HG03354 (cell line): ENCODE measurements around the gene SMIM44.
"Not testable (repeated sequence)": the region's sequence is repeated elsewhere in the genome, so short reads cannot be mapped to it uniquely, and the experiment has no call there.

Experiments used
- ATAC-seq: cut with Tn5 transposase; IDR thresholded peaks from one replicate; pipeline ENCODE4 v1.9.1; 2021; ENCODE audit warnings: mild to moderate bottlenecking; ENCODE audit not compliant: unreplicated experiment, poor library complexity, severe bottlenecking

Gene SMIM44

DNA sequence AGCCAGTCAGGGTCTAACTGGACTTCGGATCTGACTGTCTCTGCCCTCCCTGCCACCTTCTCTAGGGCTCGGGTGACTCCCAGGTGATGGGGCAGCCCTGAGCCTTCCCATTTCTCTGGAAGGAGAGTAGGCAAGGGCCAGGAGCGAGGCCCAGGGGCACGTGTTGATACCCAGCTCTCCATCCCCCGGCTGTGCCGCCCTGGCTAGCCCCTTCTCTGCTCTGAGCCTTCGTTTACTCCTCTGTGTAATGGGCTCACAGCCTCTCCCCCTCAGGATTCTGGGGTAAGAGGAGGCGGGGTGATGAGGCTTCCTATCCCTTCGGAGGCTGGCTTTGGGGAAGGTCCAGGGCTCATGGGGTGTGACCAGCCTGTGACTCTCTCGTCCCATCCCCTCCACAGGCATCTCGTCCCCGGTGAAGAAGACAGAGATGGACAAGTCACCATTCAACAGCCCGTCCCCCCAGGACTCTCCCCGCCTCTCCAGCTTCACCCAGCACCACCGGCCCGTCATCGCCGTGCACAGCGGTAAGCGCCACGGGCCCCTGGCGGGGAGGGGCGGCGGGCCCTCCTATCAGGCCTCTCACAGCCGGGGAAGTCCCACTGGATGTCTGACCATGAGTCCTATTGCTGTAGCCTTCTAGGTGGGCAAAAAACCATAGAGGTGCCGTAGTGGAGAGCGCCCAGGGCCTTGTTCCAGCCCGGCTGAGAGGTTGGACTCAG lies 34.5 kb downstream of the SMIM44 start:
- no peak for ATAC-seq

DNA sequence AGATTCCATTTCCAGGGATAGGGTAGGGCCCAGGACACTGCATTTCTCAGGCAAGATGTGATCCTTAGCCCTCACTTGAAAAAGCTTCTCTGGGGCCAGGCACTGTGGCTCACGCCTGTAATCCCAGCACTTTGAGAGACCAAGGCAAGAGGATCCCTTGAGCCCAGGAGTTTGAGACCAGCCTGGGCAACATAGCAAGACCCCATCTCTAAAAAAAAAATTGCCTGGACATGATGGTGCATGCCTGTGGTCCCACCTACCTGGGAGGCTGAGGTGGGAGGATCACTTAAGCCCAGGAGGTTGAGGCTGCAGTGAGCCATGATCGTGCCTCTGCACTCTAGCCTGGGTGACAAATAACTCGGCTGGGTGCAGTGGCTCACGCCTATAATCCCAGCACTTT lies 36.6 kb downstream of the SMIM44 start:
- not testable (repeated sequence) for ATAC-seq

DNA sequence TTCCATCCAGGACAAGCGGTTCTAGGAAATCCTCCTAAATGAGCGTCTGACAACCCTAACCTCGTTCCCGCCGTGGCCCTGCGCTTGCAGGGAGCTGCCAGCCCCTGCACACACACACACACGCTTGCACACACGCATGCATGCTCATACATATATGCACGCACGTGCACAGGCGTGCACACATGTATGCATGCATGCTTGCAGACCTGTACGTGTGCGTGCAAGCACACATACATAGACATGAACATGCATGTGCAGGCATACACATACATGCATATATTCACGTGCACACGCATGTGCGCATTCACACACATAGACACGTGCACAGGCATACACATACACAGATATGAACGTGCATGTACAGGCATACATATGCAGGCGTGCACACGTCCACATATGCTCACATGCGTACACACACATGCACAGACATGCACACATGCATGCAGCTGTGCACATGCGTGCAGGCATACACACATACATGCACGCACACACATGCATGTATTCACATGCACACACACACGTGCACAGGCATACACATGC lies 38.5 kb downstream of the SMIM44 start:
- ATAC-seq, result no peak

DNA sequence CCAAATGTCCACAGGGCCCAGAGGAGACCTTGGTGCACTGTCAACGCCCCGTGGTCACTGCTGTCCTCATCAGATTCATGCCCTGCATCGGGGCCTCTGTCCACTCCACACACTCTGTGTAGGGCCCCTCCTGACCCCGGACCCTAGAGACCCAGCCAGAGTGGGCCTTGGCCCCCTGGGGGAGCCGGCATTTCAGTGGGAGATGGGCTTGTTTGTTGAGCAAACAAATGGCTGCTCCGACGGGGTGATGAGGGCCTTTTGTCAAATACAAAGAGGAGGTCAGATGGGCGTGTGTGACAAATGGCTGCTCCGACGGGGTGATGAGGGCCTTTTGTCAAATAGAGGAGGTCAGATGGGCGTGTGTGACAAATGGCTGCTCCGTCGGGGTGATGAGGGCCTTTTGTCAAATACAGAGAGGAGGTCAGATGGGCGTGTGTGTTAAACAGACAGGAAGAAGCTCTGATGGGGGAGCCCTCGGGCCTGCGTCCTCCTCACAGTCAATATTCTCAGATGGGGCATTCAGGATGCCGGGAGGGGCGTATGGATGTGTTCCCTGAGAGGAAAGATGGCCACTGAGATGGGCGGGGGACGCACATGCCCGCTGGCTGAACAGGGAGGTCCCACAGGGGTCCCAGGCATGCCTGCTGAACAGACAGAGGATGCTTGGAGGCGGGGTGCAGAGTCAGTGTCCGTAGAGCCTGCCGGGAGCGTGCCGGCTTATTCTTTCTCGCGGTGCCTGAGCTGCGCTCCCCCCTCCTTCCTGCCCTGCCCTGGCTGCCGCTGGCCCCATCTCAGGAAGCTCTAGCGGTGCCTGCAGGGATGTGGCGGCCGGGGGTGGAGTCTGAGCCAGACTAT lies 39.2 kb downstream of the SMIM44 start:
- no peak for ATAC-seq

DNA sequence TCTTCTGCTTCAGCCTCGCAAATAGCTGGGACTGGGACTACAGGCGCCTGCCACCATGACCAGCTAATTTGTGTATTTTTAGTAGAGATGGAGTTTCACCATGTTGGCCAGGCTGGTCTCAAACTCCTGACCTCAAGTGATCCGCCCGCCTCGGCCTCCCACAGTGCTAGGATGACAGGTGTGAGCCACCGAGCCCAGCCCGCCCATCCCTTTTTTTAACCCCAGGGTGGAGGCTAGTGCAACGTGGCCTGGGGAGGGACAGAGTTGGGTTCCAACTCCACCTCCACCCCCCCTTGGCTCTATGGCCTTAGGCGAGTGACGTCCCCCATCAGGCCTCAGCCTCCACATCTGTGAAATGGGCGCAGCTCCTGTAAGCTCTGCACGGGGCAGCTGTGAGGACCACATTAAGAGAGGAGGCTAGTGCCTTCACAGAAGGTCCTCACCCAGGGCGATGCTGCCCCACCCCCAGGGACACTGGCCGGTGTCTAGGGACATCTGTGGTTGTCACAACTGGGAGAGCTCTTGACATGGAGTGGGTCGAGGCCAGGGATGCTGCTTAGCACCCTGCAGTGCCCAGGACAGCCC lies 40.7 kb downstream of the SMIM44 start:
- ATAC-seq, result no peak

DNA sequence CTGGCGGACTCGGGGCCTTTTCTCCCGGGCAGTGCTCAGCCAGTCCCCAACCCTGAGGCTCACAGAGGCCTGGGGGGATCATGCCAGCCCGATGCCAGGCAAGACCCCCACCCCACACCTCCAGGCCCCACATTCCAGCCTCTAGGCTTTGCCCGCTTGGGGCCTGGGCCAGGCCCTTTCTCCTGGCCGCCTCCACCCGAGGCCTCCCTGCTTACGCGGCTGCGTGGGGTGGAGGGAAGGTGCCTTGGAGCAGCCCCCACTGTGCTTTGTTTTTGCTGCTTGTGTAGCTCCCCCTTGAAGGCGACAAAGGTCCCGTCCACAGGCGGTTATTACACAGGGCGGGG lies 41.3 kb downstream of the SMIM44 start:
- no peak for ATAC-seq

DNA sequence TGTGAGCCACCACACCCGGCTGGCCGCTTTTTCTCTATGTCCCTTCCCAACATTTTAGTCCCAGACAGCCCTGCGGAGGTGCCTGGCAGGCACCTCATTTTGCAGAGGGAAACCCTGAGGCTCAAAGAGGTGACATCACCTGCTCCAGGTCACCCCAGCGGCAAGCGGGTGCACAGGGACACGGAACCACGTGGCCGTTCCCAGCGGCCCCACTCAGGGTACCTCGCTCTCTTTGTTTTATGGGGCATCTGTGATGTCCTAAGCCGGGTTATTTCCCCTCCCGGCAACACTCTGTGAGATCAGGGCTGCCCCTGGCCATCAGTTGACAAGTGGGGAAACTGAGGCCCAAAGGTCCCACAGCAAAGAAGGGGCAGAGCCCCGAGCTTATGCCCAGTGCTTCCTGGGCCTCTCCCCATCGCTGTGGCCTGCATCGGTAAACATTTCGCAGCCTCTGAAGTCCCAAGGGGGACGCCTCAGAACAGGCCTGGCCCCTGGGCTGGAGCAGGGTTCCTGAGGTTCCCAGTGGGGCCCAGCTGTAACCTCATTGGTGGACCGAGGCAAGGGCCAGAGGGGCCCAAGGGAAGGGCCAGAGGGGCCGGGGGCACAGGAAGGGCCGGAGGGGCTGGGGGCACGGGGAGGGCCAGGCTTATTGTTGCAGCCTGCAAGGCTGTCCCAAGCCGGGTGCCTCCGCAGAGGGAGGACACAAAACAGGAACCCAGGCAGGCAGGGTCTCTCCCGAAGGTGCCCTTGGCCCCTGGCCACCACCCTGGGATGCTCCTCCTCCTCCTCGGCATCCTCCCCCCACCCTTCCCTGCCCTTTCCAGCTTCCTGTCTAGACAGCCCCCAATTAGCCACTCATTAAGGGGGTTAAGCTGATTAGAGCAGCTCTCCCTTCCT lies 41.9 kb downstream of the SMIM44 start:
- ATAC-seq, result no peak

DNA sequence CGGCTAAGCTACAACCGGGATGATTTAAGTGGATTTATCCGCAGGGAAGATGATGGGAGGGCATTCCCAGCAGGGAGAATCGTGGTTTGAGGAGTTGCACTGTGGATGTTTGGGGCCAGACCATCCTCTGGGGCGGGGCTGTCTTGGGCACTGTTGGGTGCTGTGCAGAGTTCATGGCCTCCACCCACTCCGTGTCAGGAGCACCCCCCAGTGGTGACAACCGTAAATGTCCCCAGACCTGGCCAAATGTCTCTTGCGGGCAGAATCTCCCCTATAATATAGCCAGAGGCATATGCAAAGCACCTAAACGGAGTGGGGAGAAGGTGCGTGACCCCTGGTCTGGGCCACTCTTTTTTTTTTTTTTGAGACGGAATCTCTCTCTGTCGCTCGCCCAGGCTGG lies 43.2 kb downstream of the SMIM44 start:
- no peak for ATAC-seq

DNA sequence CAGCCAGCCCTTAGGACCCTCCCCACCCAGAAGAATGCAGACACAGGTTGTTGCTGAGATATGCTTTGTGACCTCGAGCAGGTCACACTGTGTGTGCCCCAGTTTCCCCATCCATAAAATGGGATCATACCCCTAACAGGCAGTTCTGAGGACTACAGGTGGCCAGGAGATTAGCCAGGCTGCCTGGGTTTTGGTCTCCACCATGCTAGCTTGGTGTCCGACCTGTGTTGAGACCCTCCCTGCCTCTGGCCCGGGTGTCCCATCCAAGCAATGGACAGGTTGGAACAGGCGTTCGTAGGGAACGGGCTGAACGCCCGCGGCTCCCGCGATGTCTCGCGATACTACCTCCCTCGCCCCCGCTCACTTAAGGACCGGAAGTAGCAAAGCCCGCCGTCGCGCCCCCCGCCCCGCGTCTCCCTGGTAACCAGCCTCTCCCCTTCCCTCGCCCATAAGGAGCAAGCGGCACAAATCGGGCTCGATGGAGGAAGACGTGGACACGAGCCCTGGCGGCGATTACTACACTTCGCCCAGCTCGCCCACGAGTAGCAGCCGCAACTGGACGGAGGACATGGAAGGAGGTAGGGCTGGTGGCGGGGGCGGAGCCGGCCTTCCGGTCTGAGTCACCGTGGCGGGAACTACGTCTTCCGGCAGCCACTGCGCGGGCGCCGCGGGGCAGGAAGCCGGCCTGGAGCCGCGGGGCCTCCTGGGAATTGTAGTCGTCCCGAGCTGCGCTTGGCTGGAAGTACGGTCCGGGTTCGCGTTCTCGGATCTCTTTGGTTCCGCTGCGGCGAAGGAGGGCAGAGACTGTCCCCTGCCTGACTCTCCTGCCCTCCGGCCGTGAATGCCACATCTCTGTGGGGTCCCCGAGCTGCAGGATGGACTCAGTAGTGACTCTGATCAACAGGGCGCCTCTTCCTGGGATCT lies 48.3 kb downstream of the SMIM44 start:
- peak; percentile 85 for ATAC-seq

DNA sequence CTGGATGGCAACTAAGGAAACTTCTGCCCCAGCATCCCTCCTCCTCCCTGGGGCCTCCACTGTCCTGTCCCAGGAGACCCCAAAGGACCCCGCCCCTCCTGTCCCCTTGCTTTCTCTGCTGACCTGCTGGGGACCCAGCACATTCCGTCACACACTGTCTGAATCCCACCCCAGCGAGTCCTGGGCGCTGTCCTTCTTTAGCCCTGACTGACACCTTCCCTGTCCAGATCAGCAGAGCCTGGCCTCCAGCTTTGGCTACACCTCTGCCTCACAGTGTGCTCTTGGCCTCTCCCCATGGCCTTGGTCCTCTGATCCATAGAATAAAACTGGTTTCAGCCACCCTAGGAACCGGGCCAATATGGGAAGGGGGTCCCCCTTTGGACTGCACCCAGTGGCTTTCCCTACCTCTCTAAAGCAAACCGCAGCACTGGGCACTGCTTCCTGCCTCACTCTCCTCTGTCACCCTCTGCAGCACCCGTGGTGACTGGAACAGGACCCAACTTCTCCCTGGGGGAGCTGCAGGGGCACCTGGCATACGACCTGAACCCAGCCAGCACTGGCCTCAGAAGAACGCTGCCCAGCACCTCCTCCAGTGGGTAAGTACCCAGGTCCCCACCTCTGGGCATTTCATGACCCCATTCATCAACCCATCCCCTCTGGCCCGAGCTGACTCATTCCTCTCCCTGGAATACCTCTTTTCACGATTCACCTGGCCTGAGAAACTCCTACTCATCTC lies 49.3 kb downstream of the SMIM44 start:
- ATAC-seq, result no peak

DNA sequence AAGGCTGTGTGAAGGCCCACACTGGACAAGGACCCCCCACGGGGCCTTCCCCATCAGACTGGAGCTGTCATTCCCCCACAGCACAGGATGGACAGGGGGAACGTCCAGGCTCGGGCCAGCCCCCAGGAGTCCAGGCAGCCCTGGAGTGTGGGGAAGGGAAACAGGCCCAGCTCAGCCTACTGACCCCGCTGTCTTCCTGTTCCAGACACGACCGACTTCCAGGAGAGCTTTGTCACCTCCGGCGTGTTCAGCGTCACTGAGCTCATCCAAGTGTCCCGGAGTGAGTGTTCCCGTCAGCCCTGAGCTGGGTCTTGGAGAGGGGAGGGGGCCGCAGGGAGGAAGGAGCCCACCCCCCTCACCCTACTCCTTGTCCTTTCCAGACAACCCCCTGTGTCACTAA lies 49.9 kb downstream of the SMIM44 start:
- ATAC-seq, result no peak
